ENCODE results near the gene RXRG. TPM values are rescaled to one million over a fixed set of nuclear protein-coding genes. Genes with fewer than 3 reads are reported as not detected.

Gene RXRG
- total RNA-seq, 1 experiment from 2014 or later = not detected

DNA sequence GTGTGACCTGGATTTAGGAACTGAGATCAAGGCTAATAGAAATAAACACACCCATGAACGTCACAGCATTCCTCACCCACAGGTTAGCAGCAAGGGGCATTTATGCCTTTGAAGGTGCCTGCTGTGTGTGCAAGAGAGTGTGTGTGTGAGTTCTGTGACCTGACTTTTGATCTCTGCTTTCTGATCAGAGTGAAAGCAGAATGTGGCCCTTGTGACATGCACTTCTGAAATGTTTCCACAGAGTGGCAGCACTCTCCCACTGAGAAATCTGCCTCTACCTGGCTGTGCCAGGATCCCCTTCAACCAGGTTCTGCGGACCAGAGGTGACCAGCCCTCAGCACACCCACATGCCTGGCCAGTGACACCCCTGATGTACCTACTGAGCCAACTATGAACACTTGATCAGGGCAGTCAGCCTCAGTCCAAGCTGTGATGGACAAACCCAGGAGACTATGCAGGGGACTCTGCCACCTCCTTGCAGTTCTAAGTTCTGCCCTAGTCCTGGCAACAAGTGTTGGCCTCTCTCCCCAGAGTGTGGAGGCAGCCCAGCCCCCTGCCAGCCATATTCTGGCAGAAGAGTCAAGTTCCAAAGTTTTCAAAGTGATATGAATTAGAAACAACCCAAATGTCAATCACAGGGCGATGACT is 41.0 kb downstream of the RXRG start:
- Histone ChIP-seq H3K27ac (ENCODE audit: low read depth, low read length) (no peak overlapping the region), H2AFZ (ENCODE audit: low read depth, low read length, poor library complexity, severe bottlenecking) (no peak overlapping the region), H3K4me2 (ENCODE audit: low read length) (peak overlapping the region; percentile 30; the same call in 1 of the 2 replicates), H3K4me1 (ENCODE audit: control insufficient read depth in 1 of 2, insufficient read depth in 2 of 2, low read length in 2 of 2) (no peaks in the 10 kb centered on the region), H3K9me2 (ENCODE audit: insufficient read depth) (no peaks in the 10 kb centered on the region), H3K4me3 (replicated peaks in 1 of 2; ENCODE audit: low read depth in 1 of 2, low read length in 2 of 2) (no peak overlapping the region), H3K79me2 (ENCODE audit: insufficient read depth, low read length) (no peaks in the 10 kb centered on the region), H3K36me3 (ENCODE audit: control insufficient read depth in 1 of 2, insufficient read depth in 2 of 2, low read length in 2 of 2) (no peaks in the 10 kb centered on the region), H3K27me3 (ENCODE audit: insufficient read depth, low read length) (0 out of 2 replicates have a peak, but pooled peaks cover 8% of the 10 kb centered on the region), H4K20me1 (ENCODE audit: insufficient read depth) (no peaks in the 10 kb centered on the region), H3K9ac (ENCODE audit: low read length) (no peak overlapping the region), H3K9me3 (ENCODE audit: control insufficient read depth in 1 of 2, insufficient read depth in 1 of 2, low read depth in 1 of 2, low read length in 2 of 2) (no peaks in the 10 kb centered on the region)
- intact Hi-C loops (cut with micrococcal nuclease) = loop anchor here (1.0 to 10.0 kb wide), 2 partner anchors 189 to 311 kb away; no protein-coding TSS in a partner anchor
- CTCF ChIA-PET = interaction anchor here (1.1 to 5.7 kb wide), 2 partner anchors 8 to 189 kb away, joined by 3 to 26 read pairs; no protein-coding TSS in a partner anchor
- RAD21 ChIA-PET (ENCODE audit: low non-redundant PET in 1 of 2, low total read pairs in 2 of 2, uncharacterized antibody in 2 of 2, unreplicated experiment in 2 of 2) = interaction anchor here in 1 of 2 experiments (0.8 kb wide), 1 partner anchor 188 kb away, joined by 3 read pairs; no protein-coding TSS in a partner anchor
- BruUV-seq (replicated peaks) = no TSS peak
- POLR2A ChIA-PET = no interaction called here
- ATAC-seq = peak; percentile 90
- peak; percentile 24 for DNase-seq (ENCODE audit: low read depth, low spot score)
- peak; percentile 89 for TF ChIP-seq RAD21 (IDR thresholded peaks at IDR 0.05; ENCODE audit: low read depth)
- TF ChIP-seq TCF7L2 (IDR thresholded peaks at IDR 0.05; ENCODE audit: borderline replicate concordance, extremely low read depth, insufficient read depth, insufficient read length) = peak; percentile 51
- TF ChIP-seq, protein P1, sequence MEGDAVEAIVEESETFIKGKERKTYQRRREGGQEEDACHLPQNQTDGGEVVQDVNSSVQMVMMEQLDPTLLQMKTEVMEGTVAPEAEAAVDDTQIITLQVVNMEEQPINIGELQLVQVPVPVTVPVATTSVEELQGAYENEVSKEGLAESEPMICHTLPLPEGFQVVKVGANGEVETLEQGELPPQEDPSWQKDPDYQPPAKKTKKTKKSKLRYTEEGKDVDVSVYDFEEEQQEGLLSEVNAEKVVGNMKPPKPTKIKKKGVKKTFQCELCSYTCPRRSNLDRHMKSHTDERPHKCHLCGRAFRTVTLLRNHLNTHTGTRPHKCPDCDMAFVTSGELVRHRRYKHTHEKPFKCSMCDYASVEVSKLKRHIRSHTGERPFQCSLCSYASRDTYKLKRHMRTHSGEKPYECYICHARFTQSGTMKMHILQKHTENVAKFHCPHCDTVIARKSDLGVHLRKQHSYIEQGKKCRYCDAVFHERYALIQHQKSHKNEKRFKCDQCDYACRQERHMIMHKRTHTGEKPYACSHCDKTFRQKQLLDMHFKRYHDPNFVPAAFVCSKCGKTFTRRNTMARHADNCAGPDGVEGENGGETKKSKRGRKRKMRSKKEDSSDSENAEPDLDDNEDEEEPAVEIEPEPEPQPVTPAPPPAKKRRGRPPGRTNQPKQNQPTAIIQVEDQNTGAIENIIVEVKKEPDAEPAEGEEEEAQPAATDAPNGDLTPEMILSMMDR (IDR thresholded peaks at IDR 0.05 in 2 of 3, conservative IDR thresholded peaks at IDR 0.05 in 1 of 3; ENCODE audit: borderline replicate concordance in 1 of 3, insufficient read depth in 1 of 3, low read depth in 2 of 3, low read length in 2 of 3) = peak; percentile 65 to 76 (median 65)
- TF ChIP-seq SIN3A (IDR thresholded peaks at IDR 0.05; ENCODE audit: low read depth) = no peak

DNA sequence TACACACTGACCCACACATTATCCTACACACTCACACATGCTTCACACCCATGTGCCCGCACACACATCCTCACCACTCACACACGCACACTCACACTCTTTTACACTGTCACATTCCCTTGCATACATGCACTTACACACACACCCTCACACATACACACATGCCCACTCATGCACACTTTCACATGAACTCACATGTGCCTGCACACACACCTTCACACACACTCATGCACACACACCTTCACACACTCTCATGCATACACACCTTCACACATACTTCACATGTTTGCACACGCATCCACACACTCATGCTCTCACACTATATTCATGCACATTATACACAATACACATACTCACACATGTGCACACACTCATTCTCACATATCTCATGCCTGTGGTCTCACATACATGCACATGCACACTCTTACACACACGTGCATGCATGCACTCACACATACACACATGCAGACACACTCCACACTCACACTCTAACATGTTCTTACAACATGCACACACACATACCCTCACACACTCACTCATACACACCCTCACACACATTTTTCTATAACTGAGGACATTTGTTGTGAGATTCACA is 42.3 kb downstream of the RXRG start:
- DNase-seq (ENCODE audit: low read depth, low spot score) (no peak), ATAC-seq (no peak)
- H3K9me3 ChIP-seq (ENCODE audit: control insufficient read depth in 1 of 2, insufficient read depth in 1 of 2, low read depth in 1 of 2, low read length in 2 of 2) = no peaks in the 10 kb centered on the region
- H3K4me3 ChIP-seq (replicated peaks in 1 of 2; ENCODE audit: low read depth in 1 of 2, low read length in 2 of 2) = no peak overlapping the region
- H3K27me3 ChIP-seq (ENCODE audit: insufficient read depth, low read length) = 0 out of 2 replicates have a peak, but pooled peaks cover 8% of the 10 kb centered on the region
- no peaks in the 10 kb centered on the region for H4K20me1 ChIP-seq (ENCODE audit: insufficient read depth)
- no peak overlapping the region for H3K4me2 ChIP-seq (ENCODE audit: low read length)
- no peak for TF ChIP-seq SIN3A (IDR thresholded peaks at IDR 0.05; ENCODE audit: low read depth)
- no peak overlapping the region for H2AFZ ChIP-seq (ENCODE audit: low read depth, low read length, poor library complexity, severe bottlenecking)
- ChIA-PET CTCF (no interaction called here), RAD21 (ENCODE audit: low non-redundant PET in 1 of 2, low total read pairs in 2 of 2, uncharacterized antibody in 2 of 2, unreplicated experiment in 2 of 2) (no interaction called here), POLR2A (no interaction called here)
- H3K27ac ChIP-seq (ENCODE audit: low read depth, low read length) = no peak overlapping the region
- no peaks in the 10 kb centered on the region for H3K79me2 ChIP-seq (ENCODE audit: insufficient read depth, low read length)
- no peaks in the 10 kb centered on the region for H3K9me2 ChIP-seq (ENCODE audit: insufficient read depth)
- no peaks in the 10 kb centered on the region for H3K4me1 ChIP-seq (ENCODE audit: control insufficient read depth in 1 of 2, insufficient read depth in 2 of 2, low read length in 2 of 2)
- no peak overlapping the region for H3K9ac ChIP-seq (ENCODE audit: low read length)
- intact Hi-C loops (cut with micrococcal nuclease) = loop anchor here (10.0 kb wide), 1 partner anchor 312 kb away; no protein-coding TSS in a partner anchor
- BruUV-seq (replicated peaks) = no TSS peak
- no peaks in the 10 kb centered on the region for H3K36me3 ChIP-seq (ENCODE audit: control insufficient read depth in 1 of 2, insufficient read depth in 2 of 2, low read length in 2 of 2)

Measured in HCT116 (cell line).